PC-3 (cell line): ENCODE results near the gene UBR4.

ENCODE experiments used
- CTCF ChIP-seq: fragments of 300-600 bp; sonication (generic); conservative IDR thresholded peaks from 2 replicates; pipeline ENCODE4 v1.5.1; 2017; ENCODE audit warnings: antibody characterized with exemption, low read depth, mild to moderate bottlenecking, low read length
- EZH2 ChIP-seq: fragments of 300-600 bp; sonication (generic); IDR thresholded peaks from one replicate; pipeline ENCODE4 v1.6.1; 2017; ENCODE audit warnings: antibody characterized with exemption, mild to moderate bottlenecking, low read length; ENCODE audit not compliant: unreplicated experiment

- TF ChIP-seq EZH2 (no peak), CTCF (no peak)
Observed at GRCh38 chr1:19087737-19088594, 122.1 kb downstream of the UBR4 start.
